Measurements from ENCODE around the gene MEA1.

The MEA1 gene

GRCh38 chr6:43054206-43054943 is 40.6 kb upstream of the MEA1 start:
- Histone ChIP-seq H3K27ac (replicated peaks; ENCODE audit: low read length) (no peak overlapping the region), H3K36me3 (replicated peaks in 1 of 2; ENCODE audit: control insufficient read depth in 2 of 2, insufficient read depth in 2 of 2, low read length in 2 of 2) (peaks cover 25 to 59% of the 10 kb centered on the region in 2 donors), H3K18ac (ENCODE audit: low read length) (no peak overlapping the region), H3K4me3 (ENCODE audit: low read length in 2 of 2) (peak overlapping the region in 1 of 2 donors; percentile 87), H3K14ac (ENCODE audit: low read length) (no peak overlapping the region), H2BK15ac (ENCODE audit: low read length) (no peak overlapping the region), H2AFZ (ENCODE audit: low read length) (peak overlapping the region; percentile 86), H4K91ac (ENCODE audit: low read depth, low read length, poor library complexity) (no peak overlapping the region), H3K79me1 (ENCODE audit: low read depth, low read length) (peaks cover 10% of the 10 kb centered on the region), H3K4me2 (ENCODE audit: insufficient read depth, low read length, poor library complexity, severe bottlenecking) (peak overlapping the region; percentile 41), H3K9ac (ENCODE audit: low read depth, low read length, poor library complexity) (no peak overlapping the region), H3K4me1 (ENCODE audit: control insufficient read depth in 2 of 2, insufficient read depth in 1 of 2, low read depth in 1 of 2, low read length in 2 of 2) (peaks cover 9 to 10% of the 10 kb centered on the region in 2 donors), H3K4ac (ENCODE audit: low read length) (no peak overlapping the region), H3K23ac (ENCODE audit: low read depth, low read length, poor library complexity) (no peak overlapping the region), H2BK12ac (ENCODE audit: low read length) (no peak overlapping the region), H2BK5ac (ENCODE audit: low read length) (no peak overlapping the region), H2BK120ac (ENCODE audit: low read depth, low read length) (no peak overlapping the region), H4K8ac (ENCODE audit: low read depth, low read length) (no peak overlapping the region), H2AK5ac (ENCODE audit: low read depth, low read length) (no peak overlapping the region), H3K27me3 (ENCODE audit: control insufficient read depth in 3 of 3, insufficient read depth in 3 of 3, low read depth in 1 of 3, low read length in 3 of 3) (no peaks in the 10 kb centered on the region), H3K9me3 (replicated peaks in 1 of 2; ENCODE audit: control insufficient read depth in 2 of 2, insufficient read depth in 1 of 2, low read depth in 1 of 2, low read length in 2 of 2) (no peaks in the 10 kb centered on the region)
- DNase-seq (ENCODE audit: low spot score), result no peak
- no CpG with 5 or more reads among the region's 17 CpGs for WGBS, 2 donors (ENCODE audit: extremely low coverage in 2 of 2, insufficient read length in 2 of 2, insufficient replicate concordance in 1 of 2)

- peak within 1 kb of the TSS; percentile 91 for H2AK5ac ChIP-seq (ENCODE audit: low read depth, low read length)
- H4K8ac ChIP-seq (ENCODE audit: low read depth, low read length), result peak within 1 kb of the TSS; percentile 70
- H2BK12ac ChIP-seq (ENCODE audit: low read length), result no peak within 1 kb of the TSS
- peak within 1 kb of the TSS; percentile 89 for H3K18ac ChIP-seq (ENCODE audit: low read length)
- peak within 1 kb of the TSS; percentile 72 for H3K14ac ChIP-seq (ENCODE audit: low read length)
- H2BK5ac ChIP-seq (ENCODE audit: low read length), result peak within 1 kb of the TSS; percentile 84
- peaks cover 28 to 64% of the 10 kb centered on the region in 2 donors for H3K36me3 ChIP-seq (replicated peaks in 1 of 2; ENCODE audit: control insufficient read depth in 2 of 2, insufficient read depth in 2 of 2, low read length in 2 of 2)
- peak within 1 kb of the TSS; percentile 13 for H2BK15ac ChIP-seq (ENCODE audit: low read length)
- peak within 1 kb of the TSS; percentile 86 for H3K27ac ChIP-seq (replicated peaks; ENCODE audit: low read length)
- H3K23ac ChIP-seq (ENCODE audit: low read depth, low read length, poor library complexity), result peak within 1 kb of the TSS; percentile 98
- peak within 1 kb of the TSS; percentile 71 for H3K4me2 ChIP-seq (ENCODE audit: insufficient read depth, low read length, poor library complexity, severe bottlenecking)
- H3K4me1 ChIP-seq (ENCODE audit: control insufficient read depth in 2 of 2, insufficient read depth in 1 of 2, low read depth in 1 of 2, low read length in 2 of 2), result peaks cover 9 to 10% of the 10 kb centered on the region in 2 donors
- H3K4me3 ChIP-seq (ENCODE audit: low read length in 2 of 2), result peak within 1 kb of the TSS; percentile 87 to 92
- H4K91ac ChIP-seq (ENCODE audit: low read depth, low read length, poor library complexity), result peak within 1 kb of the TSS; percentile 48
- peak; percentile 72 for DNase-seq (ENCODE audit: low spot score)
- no peaks in the 10 kb centered on the region for H3K9me3 ChIP-seq (replicated peaks in 1 of 2; ENCODE audit: control insufficient read depth in 2 of 2, insufficient read depth in 1 of 2, low read depth in 1 of 2, low read length in 2 of 2)
- H3K27me3 ChIP-seq (ENCODE audit: control insufficient read depth in 3 of 3, insufficient read depth in 3 of 3, low read depth in 1 of 3, low read length in 3 of 3), result no peaks in the 10 kb centered on the region
- WGBS, 2 donors (ENCODE audit: extremely low coverage in 2 of 2, insufficient read length in 2 of 2, insufficient replicate concordance in 1 of 2), result 100% methylated on average over 2 of the region's 45 CpGs; no CpG with 5 or more reads in 1 of the 2 donors
- peak within 1 kb of the TSS; percentile 86 for H3K4ac ChIP-seq (ENCODE audit: low read length)
- H2BK120ac ChIP-seq (ENCODE audit: low read depth, low read length), result peak within 1 kb of the TSS; percentile 35
- H2AFZ ChIP-seq (ENCODE audit: low read length), result peak within 1 kb of the TSS; percentile 86
- peak within 1 kb of the TSS; percentile 98 for H3K9ac ChIP-seq (ENCODE audit: low read depth, low read length, poor library complexity)
- H3K79me1 ChIP-seq (ENCODE audit: low read depth, low read length), result peaks cover 7% of the 10 kb centered on the region
Observed at GRCh38 chr6:43053545-43054205, 39.9 kb upstream of the MEA1 start, which contains the start of gene CUL7. Gene CUL7, minus strand, starts transcription at chr6:43053851. Its CDS starts 1,063 bp downstream, at chr6:43052788.

- peak overlapping the region; percentile 91 for H2AK5ac ChIP-seq (ENCODE audit: low read depth, low read length)
- H3K4ac ChIP-seq (ENCODE audit: low read length), result peak overlapping the region; percentile 86
- H3K4me1 ChIP-seq (ENCODE audit: control insufficient read depth in 2 of 2, insufficient read depth in 1 of 2, low read depth in 1 of 2, low read length in 2 of 2), result peaks cover 4 to 6% of the 10 kb centered on the region in 2 donors
- H3K27me3 ChIP-seq (ENCODE audit: control insufficient read depth in 3 of 3, insufficient read depth in 3 of 3, low read depth in 1 of 3, low read length in 3 of 3), result no peaks in the 10 kb centered on the region
- peaks cover 3% of the 10 kb centered on the region for H3K79me1 ChIP-seq (ENCODE audit: low read depth, low read length)
- H3K9me3 ChIP-seq (replicated peaks in 1 of 2; ENCODE audit: control insufficient read depth in 2 of 2, insufficient read depth in 1 of 2, low read depth in 1 of 2, low read length in 2 of 2), result no peaks in the 10 kb centered on the region
- peak overlapping the region; percentile 98 for H3K9ac ChIP-seq (ENCODE audit: low read depth, low read length, poor library complexity)
- peak overlapping the region; percentile 48 for H4K91ac ChIP-seq (ENCODE audit: low read depth, low read length, poor library complexity)
- H2BK12ac ChIP-seq (ENCODE audit: low read length), result no peak overlapping the region
- peaks cover 31 to 66% of the 10 kb centered on the region in 2 donors for H3K36me3 ChIP-seq (replicated peaks in 1 of 2; ENCODE audit: control insufficient read depth in 2 of 2, insufficient read depth in 2 of 2, low read length in 2 of 2)
- peak overlapping the region; percentile 13 for H2BK15ac ChIP-seq (ENCODE audit: low read length)
- peak overlapping the region; percentile 86 for H3K27ac ChIP-seq (replicated peaks; ENCODE audit: low read length)
- peak overlapping the region; percentile 70 for H4K8ac ChIP-seq (ENCODE audit: low read depth, low read length)
- peak overlapping the region; percentile 86 for H2AFZ ChIP-seq (ENCODE audit: low read length)
- H3K4me3 ChIP-seq (ENCODE audit: low read length in 2 of 2), result peak overlapping the region; percentile 87 to 92
- no peak for DNase-seq (ENCODE audit: low spot score)
- peak overlapping the region; percentile 72 for H3K14ac ChIP-seq (ENCODE audit: low read length)
- peak overlapping the region; percentile 84 for H2BK5ac ChIP-seq (ENCODE audit: low read length)
- peak overlapping the region; percentile 71 for H3K4me2 ChIP-seq (ENCODE audit: insufficient read depth, low read length, poor library complexity, severe bottlenecking)
- peak overlapping the region; percentile 35 for H2BK120ac ChIP-seq (ENCODE audit: low read depth, low read length)
- H3K18ac ChIP-seq (ENCODE audit: low read length), result peak overlapping the region; percentile 89
- no CpG with 5 or more reads among the region's 22 CpGs for WGBS, 2 donors (ENCODE audit: extremely low coverage in 2 of 2, insufficient read length in 2 of 2, insufficient replicate concordance in 1 of 2)
- peak overlapping the region; percentile 98 for H3K23ac ChIP-seq (ENCODE audit: low read depth, low read length, poor library complexity)
Observed at GRCh38 chr6:43052842-43053544, 39.2 kb upstream of the MEA1 start.

All from neuronal stem cell (in vitro differentiated cells).